A673 (cell line): ENCODE measurements around the gene GSTM5. TPM values are rescaled to one million over a fixed set of nuclear protein-coding genes. Genes with fewer than 3 reads are reported as not detected.

Experiments used
- BruUV-seq: library from RNA; stranded (reverse); fragments of 400-500 nt; replicated peaks from 2 replicates; lab custom pipeline; 2021; lab: Mats Ljungman, UMichigan
- CTCF ChIA-PET: fragments of 300-600 bp; sonication (Branson Sonifier 250); formaldehyde crosslinking; loops from one replicate; lab custom pipeline; 2022; ENCODE audit warnings: antibody characterized with exemption; lab: Charles Lee
- POLR2A ChIA-PET: fragments of 300-600 bp; sonication (Branson Sonifier 250); formaldehyde crosslinking; loops from one replicate; lab custom pipeline; 2022; ENCODE audit warnings: antibody characterized with exemption; ENCODE audit not compliant: low non-redundant PET; lab: Charles Lee
- DNase-seq: peaks from one replicate; pipeline ENCODE4 v3.0.0-alpha.2; 2015; ENCODE audit warnings: low spot score
- H3K27ac ChIP-seq: fragments of 200-600 bp; sonication (generic); 2 replicates; pipeline ENCODE4 v1.5.1; 2016; ENCODE audit warnings: mixed run types, low read depth, mild to moderate bottlenecking, mixed read lengths, antibody characterized with exemption, low read length; ENCODE audit not compliant: poor library complexity, severe bottlenecking
- H3K27me3 ChIP-seq: fragments of 200-600 bp; sonication (generic); replicated peaks from 2 replicates; pipeline ENCODE4 v1.6.1; 2017; ENCODE audit warnings: mixed run types, low read depth, mild to moderate bottlenecking, mixed read lengths, antibody characterized with exemption, low read length; ENCODE audit not compliant: insufficient read depth, poor library complexity
- H3K36me3 ChIP-seq: fragments of 200-600 bp; sonication (generic); 2 replicates; pipeline ENCODE4 v1.6.1; 2016; ENCODE audit warnings: mixed run types, mild to moderate bottlenecking, mixed read lengths, antibody characterized with exemption, low read length; ENCODE audit not compliant: insufficient read depth, poor library complexity, severe bottlenecking
- H3K4me1 ChIP-seq: fragments of 200-600 bp; sonication (generic); 2 replicates; pipeline ENCODE4 v1.6.1; 2017; ENCODE audit warnings: mixed run types, mild to moderate bottlenecking, mixed read lengths, antibody characterized with exemption, low read length; ENCODE audit not compliant: insufficient read depth, poor library complexity, severe bottlenecking
- H3K4me3 ChIP-seq: fragments of 200-600 bp; sonication (generic); 2 replicates; pipeline ENCODE4 v1.5.1; 2016; ENCODE audit warnings: low read depth, mixed run types, mild to moderate bottlenecking, mixed read lengths, low read length; ENCODE audit not compliant: poor library complexity, severe bottlenecking
- H3K9me3 ChIP-seq: fragments of 200-600 bp; sonication (generic); 2 replicates; pipeline ENCODE4 v1.6.1; 2016; ENCODE audit warnings: mixed run types, low read depth, mild to moderate bottlenecking, mixed read lengths, antibody characterized with exemption, low read length; ENCODE audit not compliant: poor library complexity, severe bottlenecking
- CTCF ChIP-seq: fragments of 300-800, 200-600 bp; sonication (generic); conservative IDR thresholded peaks from 2 replicates; pipeline ENCODE4 v1.5.1; 2017; ENCODE audit warnings: low read depth, mild to moderate bottlenecking, antibody characterized with exemption, low read length, moderate library complexity, mixed read lengths
- EZH2 ChIP-seq: fragments of 200-600 bp; sonication (generic); IDR thresholded peaks from 2 replicates; pipeline ENCODE4 v1.6.1; 2017; ENCODE audit warnings: borderline replicate concordance, low read depth, mild to moderate bottlenecking, mixed read lengths, antibody characterized with exemption, low read length; ENCODE audit not compliant: poor library complexity, severe bottlenecking
- intact Hi-C: fragments of 100-400 bp; cut with micrococcal nuclease; formaldehyde crosslinking; loops from one replicate; pipeline ENCODE4 v1.10.0; 2022; ENCODE audit not compliant: unreplicated experiment
- total RNA-seq: library from RNA; stranded (reverse); gene quantifications from 2 replicates; pipeline ENCODE4 v1.2.3, GENCODE V29; 2021

Gene GSTM5
- total RNA-seq, 1 experiment from 2014 or later = 0.43 TPM

GRCh38 chr1:109749221-109749620, 37.2 kb downstream of the GSTM5 start:
- no peak overlapping the region for H3K4me3 ChIP-seq
- intact Hi-C loops = no loop called here
- BruUV-seq = no TSS peak
- no peak for DNase-seq
- no peaks in the 10 kb centered on the region for H3K27me3 ChIP-seq
- ChIA-PET POLR2A (no interaction called here), CTCF (interaction anchor here (0.6 kb wide), 1 partner anchor 26 kb away, joined by 5 read pairs; no protein-coding TSS in a partner anchor)
- no peak for TF ChIP-seq EZH2
- TF ChIP-seq CTCF = no peak
- H3K4me1 ChIP-seq = no peaks in the 10 kb centered on the region
- no peaks in the 10 kb centered on the region for H3K9me3 ChIP-seq
- H3K27ac ChIP-seq = no peak overlapping the region
- no peaks in the 10 kb centered on the region for H3K36me3 ChIP-seq

DNA sequence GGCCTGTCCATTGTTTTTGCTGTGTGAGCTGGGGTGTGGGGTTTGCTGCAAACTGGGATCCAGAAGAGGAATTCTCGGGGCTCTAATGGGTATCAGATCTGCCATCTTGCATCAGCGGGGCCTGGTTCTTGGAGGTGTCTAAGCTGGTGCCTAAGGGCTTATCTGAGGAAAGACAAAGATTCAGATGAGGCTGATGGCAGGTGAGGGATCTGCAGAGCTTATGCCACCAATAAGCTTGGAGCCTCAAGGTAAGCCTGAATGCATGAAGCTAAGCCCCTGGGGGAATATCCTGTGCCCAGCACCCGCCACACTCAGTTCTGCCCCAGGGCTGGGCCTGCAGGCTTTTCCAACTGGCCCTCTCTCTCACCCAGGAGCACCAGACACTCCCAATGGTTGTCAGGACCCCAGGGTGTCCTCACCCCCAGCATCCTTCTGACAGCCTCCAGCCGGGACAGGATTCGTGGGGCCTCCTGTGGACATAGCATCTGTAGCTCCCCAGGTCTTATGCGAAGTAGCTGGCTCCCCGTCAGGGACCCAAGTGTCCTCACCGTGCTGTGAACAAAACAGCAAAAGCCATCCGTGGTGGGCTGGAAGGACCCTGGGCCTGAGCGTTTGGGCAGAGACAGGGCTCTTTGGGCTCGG, 38.3 kb downstream of the GSTM5 start:
- intact Hi-C loops = no loop called here
- no TSS peak for BruUV-seq
- H3K4me3 ChIP-seq = no peak overlapping the region
- H3K36me3 ChIP-seq = no peaks in the 10 kb centered on the region
- no peaks in the 10 kb centered on the region for H3K9me3 ChIP-seq
- H3K27me3 ChIP-seq = no peaks in the 10 kb centered on the region
- no peak overlapping the region for H3K27ac ChIP-seq
- POLR2A ChIA-PET = no interaction called here
- H3K4me1 ChIP-seq = no peaks in the 10 kb centered on the region
- CTCF ChIA-PET = no interaction called here
- no peak for DNase-seq
- TF ChIP-seq EZH2 = no peak
- no peak for TF ChIP-seq CTCF

DNA sequence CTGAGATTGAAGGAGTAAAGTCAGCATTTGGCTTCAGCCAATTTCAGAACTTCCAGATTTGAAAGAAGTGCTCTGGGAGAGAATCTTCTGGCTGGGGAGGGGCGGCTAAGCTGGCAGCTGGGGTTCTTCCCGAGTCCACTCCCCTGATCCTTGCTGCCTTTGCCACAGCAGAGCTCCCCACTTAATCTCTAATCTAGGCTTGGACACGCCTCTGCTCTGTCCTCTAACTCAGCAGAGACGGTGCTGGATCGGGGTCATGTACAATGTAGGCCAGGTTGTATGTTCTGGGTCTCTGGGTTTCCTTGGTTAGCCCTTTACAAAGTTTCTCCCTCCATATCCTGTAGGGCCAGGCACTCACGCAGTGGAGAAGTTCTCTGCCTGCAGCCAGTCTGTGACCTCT, 38.9 kb downstream of the GSTM5 start:
- BruUV-seq = no TSS peak

More for the DNA sequence above, 38.9 kb downstream of the GSTM5 start:
- no peak for DNase-seq
- Histone ChIP-seq H3K27me3 (no peaks in the 10 kb centered on the region), H3K36me3 (no peaks in the 10 kb centered on the region), H3K9me3 (no peaks in the 10 kb centered on the region), H3K4me3 (no peak overlapping the region), H3K4me1 (no peaks in the 10 kb centered on the region), H3K27ac (no peak overlapping the region)
- TF ChIP-seq CTCF (no peak), EZH2 (no peak)
- POLR2A ChIA-PET = no interaction called here
- CTCF ChIA-PET = no interaction called here
- intact Hi-C loops = no loop called here
